Measurements from ENCODE around the gene ZNF22.

DNA sequence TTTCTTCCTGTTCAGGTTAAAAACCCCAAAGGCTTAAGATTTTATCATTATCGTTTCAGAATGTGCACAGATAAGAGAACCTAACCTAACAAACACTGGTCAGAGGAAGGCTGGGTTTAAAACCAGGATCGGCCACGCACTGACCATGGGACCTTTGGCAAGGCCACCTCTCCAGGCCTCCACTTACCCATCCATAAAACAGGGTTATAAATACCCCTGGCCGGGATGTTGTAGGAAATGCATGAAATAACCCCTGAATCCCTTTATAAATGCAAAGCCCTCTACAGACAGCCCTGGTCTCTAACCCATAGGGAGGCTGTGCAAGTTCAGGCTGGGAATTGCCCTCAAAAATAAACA is 22.5 kb upstream of the ZNF22 start:
- TF ChIP-seq, protein P1, sequence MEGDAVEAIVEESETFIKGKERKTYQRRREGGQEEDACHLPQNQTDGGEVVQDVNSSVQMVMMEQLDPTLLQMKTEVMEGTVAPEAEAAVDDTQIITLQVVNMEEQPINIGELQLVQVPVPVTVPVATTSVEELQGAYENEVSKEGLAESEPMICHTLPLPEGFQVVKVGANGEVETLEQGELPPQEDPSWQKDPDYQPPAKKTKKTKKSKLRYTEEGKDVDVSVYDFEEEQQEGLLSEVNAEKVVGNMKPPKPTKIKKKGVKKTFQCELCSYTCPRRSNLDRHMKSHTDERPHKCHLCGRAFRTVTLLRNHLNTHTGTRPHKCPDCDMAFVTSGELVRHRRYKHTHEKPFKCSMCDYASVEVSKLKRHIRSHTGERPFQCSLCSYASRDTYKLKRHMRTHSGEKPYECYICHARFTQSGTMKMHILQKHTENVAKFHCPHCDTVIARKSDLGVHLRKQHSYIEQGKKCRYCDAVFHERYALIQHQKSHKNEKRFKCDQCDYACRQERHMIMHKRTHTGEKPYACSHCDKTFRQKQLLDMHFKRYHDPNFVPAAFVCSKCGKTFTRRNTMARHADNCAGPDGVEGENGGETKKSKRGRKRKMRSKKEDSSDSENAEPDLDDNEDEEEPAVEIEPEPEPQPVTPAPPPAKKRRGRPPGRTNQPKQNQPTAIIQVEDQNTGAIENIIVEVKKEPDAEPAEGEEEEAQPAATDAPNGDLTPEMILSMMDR (IDR thresholded peaks at IDR 0.05) = no peak
- no peak for TF ChIP-seq POLR2A (IDR thresholded peaks at IDR 0.05)

Measured in gastroesophageal sphincter (tissue), 3 donors.